Measurements from ENCODE around the gene MCTP2. TPM values are rescaled to one million over a fixed set of nuclear protein-coding genes. Genes with fewer than 3 reads are reported as not detected.

The MCTP2 gene
- polyA plus RNA-seq, 4 donors, result 18.4 to 20.4 (median 19.5) TPM

DNA sequence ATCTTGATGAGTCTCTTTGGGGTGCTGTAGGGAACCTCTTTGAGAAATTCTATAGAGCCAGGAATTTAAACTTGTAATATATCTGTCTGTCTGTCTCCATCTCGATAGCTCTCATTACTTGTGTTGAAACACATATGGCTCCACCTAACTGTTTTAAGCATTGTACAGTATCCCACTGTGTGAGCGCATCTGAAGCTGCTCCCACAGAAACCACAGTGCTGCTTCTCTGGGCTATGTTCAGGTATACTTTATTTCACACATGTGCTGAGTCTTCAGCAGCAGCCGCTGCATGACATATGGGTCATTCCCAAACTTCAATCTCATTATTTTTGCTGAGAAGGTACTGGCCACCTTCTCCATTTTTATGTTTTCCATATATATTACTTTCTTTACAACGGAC is 63.9 kb downstream of the MCTP2 start:
- no peak for DNase-seq (ENCODE audit: low read depth in 4 of 4, low spot score in 3 of 4)

- no peak for DNase-seq (ENCODE audit: low read depth in 4 of 4, low spot score in 3 of 4)
These were observed 65.4 kb downstream of the MCTP2 start for GRCh38 chr15:94296717-94297116.

- peak in 2 of 4 donors; percentile 3 to 8 for DNase-seq (ENCODE audit: low read depth in 4 of 4, low spot score in 3 of 4)
These were observed 66.2 kb downstream of the MCTP2 start for GRCh38 chr15:94297558-94297957.

- DNase-seq (ENCODE audit: low read depth in 4 of 4, low spot score in 3 of 4), result no peak
These were observed 67.0 kb downstream of the MCTP2 start for GRCh38 chr15:94298364-94298763.

DNA sequence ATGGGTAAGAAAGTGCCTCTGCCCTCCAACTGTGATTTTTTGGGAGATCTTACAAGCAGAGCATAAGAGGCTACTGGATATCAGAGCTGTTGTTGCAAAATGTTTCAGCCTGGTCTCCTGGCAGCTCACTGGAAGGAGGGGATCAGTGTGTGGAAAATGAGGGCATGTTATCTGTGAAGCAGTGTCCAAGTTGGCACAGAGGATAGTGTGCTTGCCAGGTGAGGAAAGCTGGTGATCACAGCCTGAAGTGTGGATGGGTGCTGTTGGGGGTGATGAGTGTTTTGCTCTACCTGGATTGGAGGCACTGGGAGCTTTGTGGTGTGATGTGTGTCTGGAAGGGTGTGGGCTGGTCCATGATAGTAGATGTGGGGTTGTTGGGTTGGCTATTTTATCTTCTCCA is 69.3 kb downstream of the MCTP2 start:
- no peak for DNase-seq (ENCODE audit: low read depth in 4 of 4, low spot score in 3 of 4)

DNA sequence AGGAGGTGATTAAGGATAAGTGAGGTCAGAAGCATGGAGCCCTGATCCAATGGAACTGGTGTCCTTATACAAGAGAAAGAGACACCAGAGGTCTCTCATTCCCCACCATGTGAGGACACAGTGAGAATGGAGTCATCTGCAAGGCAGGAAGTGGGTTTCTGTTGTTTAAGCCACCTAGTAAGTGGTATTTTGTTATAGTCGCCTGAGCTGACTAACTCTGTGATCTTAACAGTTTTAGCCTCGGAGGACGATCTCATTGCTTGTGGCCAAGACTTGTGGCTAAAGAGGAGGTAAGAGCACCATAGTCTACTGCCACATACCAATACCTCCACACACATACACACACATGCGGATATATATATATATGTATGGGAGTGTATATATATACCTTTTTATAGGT is 73.8 kb downstream of the MCTP2 start:
- DNase-seq (ENCODE audit: low read depth in 4 of 4, low spot score in 3 of 4), result no peak

DNA sequence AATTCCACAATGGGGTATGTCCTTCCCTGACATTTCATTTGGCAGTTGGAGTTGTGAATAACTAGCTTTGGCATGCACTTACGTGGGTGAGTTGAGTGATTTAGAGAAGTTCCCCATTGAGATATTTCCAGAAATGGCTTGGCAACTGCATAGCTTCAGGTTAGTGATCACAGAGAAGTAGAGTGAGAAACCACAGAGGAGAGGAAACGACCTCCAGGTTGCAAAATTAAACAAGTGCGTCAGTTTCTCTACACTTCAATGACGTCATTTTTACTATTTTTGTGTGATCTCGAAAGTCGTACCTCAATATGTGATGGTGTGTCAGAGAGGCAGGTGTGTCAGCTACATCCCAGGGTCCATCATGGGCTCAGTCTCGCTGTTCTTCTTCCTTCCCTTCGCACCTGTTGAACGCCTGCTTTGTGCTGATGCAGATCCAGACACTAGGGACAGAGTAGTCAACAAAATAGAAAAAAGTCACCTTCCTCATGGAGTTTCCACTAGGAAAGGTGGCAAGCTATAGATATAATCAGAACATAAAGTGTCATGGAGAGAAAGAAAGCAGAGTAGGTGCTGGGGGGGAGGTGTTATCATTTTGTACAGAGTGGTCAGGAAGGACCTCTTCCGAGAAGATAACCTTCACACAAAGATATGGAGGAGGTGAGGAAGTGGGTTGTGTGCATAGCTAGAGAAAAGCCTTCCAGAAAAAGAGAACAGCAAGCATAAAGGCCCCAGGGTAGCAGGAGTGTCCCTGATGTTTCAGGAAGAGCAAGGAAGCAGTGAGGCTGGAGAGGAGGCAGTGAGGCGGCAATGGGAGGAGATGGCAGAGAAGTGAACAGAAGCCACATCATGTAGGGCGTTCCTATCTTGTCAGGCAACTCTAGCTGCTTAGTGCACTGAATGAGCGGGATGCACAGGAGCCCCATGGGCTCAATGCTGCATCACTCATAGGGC is 75.6 kb downstream of the MCTP2 start:
- no peak for DNase-seq (ENCODE audit: low read depth in 4 of 4, low spot score in 3 of 4)

DNA sequence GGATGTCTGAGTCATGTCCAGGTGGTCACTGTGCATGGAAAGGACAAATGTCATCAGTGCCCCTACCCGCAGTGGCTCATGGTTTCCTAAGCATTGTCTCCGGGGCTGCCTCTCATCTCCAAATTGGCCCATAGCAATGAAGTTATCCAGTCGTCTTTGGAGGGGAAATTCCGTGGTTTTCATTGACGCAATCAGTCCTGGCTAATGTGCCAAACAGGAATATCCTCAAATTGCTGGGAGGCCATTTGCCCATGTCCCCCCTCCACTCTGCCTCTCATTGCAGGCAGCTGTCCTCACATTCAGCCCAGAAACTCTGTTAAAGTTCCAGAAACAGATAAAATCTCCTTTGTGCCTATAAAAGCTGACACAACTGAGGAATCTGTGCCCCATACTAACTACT is 81.6 kb downstream of the MCTP2 start:
- DNase-seq (ENCODE audit: low read depth in 4 of 4, low spot score in 3 of 4), result no peak

- DNase-seq (ENCODE audit: low read depth in 4 of 4, low spot score in 3 of 4), result no peak
These were observed 83.3 kb downstream of the MCTP2 start for GRCh38 chr15:94314639-94315038.

- no peak for DNase-seq (ENCODE audit: low read depth in 4 of 4, low spot score in 3 of 4)
These were observed 85.8 kb downstream of the MCTP2 start for GRCh38 chr15:94317211-94317610.

DNA sequence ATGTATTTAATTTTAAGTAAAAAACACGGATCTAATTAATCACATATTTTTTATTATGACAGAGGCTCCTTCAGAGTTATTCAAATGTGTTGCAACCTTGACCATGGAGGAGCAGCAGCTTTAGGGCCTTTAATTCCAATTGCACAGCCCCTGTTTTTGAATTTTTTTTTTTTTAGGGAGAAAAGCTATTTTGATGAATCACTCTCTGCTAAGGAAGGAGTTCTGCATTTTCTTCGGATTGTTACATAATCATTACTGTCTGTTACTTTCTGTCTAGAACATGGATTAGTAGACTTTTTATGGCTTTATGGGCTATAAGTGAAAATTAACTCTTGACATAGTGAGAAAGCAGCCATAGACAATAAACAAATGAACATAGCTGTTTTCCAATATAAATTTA is 90.8 kb downstream of the MCTP2 start:
- no peak for DNase-seq (ENCODE audit: low read depth in 4 of 4, low spot score in 3 of 4)

- DNase-seq (ENCODE audit: low read depth in 4 of 4, low spot score in 3 of 4), result no peak
These were observed 91.7 kb downstream of the MCTP2 start for GRCh38 chr15:94323076-94323475.

DNA sequence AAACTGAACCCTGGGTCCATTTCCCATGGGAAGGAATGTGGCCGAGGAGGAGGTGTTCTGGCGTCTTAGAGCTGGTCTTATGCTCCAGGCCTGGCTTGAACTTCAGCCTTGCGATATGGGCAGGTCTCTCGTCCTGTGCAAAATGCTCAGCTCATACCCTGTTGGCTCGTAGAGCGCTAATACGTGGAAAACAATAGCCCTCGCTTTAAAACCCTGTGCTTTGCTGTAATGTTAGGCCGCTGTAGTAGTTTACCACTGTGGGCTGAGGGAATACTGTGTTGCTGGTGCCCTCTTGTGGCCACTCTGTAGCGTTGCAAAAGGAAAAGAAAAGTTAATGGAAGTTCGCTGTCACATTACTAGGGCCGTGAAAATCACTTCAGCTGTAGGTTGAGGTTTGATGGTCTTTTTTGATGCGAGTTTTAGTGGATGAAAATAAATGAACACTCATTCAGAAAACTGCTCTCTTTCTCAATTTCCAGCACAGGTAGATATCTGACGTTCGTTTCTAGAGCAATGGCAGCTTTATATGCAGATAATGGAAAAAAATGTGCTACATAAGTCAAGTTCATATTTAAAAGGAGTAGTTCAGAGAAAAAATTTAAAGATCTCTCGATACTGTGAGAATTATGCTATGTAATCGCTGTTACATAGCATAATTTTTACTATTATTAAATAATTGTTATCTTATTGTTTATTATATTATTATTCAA is 92.9 kb downstream of the MCTP2 start:
- DNase-seq (ENCODE audit: low read depth in 4 of 4, low spot score in 3 of 4), result peak; percentile 50 to 68 (median 60)

DNA sequence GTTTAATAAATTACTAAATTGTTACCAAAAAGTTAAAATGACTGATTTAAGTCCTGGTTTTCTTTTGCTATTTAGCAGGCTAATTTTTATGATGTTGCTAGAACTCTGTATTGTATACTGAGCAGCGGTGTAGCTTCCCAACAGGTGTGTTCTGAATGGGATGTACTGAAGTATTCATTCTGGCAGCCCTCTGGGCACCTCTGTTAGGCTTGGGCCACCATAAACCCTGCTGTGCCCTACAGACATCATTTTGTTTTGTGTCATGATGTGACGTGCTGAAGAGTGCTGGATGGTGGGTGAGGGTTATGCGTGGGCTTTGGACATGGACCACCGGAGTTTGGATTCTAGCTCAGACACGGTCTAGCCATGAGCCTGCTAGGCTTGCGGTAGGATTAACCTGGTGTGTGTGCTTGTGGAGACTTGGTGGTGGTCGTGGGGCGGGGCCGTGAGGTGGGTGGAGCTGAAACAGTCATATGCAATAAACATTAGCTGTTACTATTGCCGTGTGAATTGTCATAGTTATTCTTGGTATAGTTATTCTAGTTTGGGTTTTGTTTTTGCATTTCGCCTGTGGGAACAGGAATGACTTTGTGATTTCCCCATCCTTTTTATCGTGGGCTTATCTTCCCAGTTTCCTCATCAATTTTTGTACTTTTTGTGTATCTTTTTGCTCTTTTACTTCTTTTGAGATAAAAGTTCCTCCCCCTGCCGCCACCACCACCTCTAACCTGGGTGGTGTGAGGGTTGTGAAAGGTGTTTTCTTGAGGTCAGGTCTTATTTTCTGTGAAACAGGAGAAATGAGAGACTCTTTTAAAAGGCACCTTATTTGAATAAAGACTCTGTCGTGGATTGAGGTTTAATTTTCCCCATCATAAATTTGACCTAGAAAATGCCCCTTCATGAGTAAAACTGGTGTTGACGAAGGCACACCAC is 93.7 kb downstream of the MCTP2 start:
- no peak for DNase-seq (ENCODE audit: low read depth in 4 of 4, low spot score in 3 of 4)

- no peak for DNase-seq (ENCODE audit: low read depth in 4 of 4, low spot score in 3 of 4)
These were observed 96.1 kb downstream of the MCTP2 start for GRCh38 chr15:94327356-94327936.

DNA sequence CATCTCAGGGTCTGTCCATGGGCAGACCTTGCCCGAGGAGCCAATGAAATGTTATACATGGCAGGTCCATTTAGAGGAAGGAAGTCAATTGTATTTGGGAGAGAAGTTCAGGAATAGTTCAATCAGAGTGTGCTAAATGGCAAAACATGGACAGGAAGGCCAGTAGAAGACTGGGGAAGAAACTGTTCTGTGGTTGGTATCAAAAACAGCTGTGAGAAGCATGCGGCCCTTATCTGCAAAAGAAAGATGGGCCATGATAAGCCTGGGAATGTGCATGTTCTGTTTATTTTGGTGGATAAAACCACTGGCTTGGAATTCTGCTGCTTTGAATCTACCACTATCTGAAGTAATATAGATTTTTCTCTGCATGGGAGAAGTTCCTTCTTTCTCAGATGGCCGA is 100.4 kb downstream of the MCTP2 start:
- DNase-seq (ENCODE audit: low read depth in 4 of 4, low spot score in 3 of 4), result no peak

- no peak for DNase-seq (ENCODE audit: low read depth in 4 of 4, low spot score in 3 of 4)
These were observed 104.3 kb downstream of the MCTP2 start for GRCh38 chr15:94335616-94336015.

DNA sequence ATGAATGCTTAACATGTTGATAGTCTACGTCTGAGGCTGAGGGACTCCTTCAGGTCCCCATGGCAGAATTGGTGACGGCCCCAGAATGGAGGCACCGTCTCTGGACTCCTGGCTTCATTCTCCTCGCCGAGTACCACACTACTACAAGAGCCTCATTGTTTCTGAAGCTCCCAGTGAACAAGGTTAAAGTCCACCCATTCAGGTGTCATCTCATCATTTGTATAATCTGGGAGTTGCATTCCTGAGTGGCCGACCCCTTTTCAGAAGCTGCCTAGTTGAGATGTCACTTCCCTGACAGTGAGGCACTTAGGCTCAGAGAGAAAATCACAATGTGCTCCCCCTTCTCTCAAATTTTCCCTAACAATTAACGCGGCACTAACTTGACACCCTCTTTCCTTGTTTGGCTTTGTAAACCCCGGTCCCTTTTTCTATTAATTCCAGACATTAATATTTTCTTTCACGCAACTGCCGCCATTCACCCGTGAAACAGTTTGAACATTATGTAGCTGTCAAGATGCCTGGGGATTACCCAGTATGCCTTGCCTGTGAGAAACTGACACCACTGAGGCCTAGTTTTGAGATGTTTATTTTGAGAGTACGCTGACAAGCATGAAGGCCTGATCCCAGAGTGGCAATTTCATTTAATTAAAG is 105.6 kb downstream of the MCTP2 start:
- no peak for DNase-seq (ENCODE audit: low read depth in 4 of 4, low spot score in 3 of 4)

GRCh38 chr15:94338243-94338846 is 107.0 kb downstream of the MCTP2 start:
- no peak for DNase-seq (ENCODE audit: low read depth in 4 of 4, low spot score in 3 of 4)
